Measurements from ENCODE around the gene IL1RL1.

The IL1RL1 gene

DNA sequence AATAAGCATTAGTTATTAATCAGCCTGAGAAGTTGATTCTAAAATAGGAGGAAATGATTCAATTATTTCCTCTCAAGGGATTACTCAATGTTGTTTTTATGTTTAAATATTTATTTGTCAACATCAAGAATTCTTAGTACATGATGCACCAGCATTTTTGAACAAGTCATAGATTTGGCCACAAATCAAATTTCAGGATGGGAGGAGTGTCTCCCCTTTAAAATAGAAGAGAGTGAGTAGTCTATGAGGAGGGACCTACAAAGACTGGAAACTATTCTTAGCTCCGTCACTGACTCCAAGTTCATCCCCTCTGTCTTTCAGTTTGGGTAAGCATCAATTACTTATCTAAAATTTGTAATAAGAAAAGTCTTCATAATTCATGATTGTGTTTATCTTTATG is 25.6 kb downstream of the IL1RL1 start:
- no peak for DNase-seq (ENCODE audit: low read depth)

DNA sequence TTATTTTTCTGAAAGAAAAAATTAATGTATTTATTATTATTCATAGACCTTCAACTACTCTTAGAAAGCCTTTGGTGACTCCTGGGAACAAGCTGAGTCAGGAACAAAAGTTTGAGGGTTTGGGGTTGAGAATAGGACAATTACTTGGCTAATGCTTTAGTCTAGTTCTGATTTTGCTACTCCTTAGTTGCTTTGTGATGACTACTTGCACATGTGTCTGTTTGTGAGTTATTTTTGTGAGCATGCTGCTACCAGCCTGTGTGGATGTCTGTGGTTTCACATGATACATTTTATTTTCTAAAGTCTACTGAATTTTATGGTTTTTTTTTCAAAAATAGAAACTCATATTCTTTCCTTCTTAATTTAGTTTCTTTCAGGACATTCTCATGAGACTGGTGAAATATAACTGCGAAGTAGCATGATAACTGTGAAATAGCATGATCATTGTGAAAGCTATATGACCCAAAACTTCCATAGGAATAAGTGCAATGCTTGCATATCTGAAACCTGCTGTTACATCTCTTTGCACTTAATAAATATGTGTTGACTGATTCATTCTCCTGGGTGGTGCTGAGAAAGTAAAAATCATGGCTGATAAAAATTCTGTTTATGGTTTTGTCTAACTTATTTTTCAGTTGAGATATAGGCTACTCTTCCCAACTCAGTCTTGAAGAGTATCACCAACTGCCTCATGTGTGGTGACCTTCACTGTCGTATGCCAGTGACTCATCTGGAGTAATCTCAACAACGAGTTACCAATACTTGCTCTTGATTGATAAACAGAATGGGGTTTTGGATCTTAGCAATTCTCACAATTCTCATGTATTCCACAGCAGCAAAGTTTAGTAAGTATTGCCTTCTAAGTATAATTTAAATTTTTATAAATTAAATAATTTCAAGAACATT is 26.4 kb downstream of the IL1RL1 start:
- no peak for DNase-seq (ENCODE audit: low read depth)

DNA sequence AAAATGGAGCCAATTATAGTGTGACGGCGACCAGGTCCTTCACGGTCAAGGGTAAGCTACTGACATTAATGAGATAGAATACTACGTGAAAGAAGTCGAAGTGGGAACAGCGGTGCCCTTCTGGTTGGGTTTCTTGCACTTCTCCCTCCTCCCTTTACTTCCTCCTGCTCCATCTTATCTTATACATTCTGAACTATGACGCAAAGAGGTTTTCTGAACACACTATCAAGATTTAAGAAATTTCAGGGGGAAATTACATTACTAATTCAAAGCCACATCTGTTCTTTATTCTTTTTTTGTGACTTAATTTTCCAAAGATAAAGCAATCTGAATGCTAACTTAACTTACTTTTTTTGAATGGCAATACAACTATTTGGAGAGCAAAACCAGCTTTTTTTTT is 29.4 kb downstream of the IL1RL1 start:
- no peak for DNase-seq (ENCODE audit: low read depth)

DNA sequence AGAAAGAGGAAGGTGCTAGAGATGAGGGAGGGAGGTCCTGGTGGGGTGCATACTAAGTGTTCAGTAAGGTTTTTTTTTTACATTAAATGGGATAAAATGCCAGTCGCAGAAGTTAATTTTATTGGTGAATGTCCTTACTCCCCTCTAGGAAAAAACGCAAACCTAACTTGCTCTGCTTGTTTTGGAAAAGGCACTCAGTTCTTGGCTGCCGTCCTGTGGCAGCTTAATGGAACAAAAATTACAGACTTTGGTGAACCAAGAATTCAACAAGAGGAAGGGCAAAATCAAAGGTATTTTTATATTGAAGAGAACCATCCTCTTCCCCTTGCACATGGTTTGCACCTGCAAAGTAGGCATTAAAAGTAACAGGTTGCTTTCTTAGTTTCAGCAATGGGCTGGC is 31.5 kb downstream of the IL1RL1 start:
- no peak for DNase-seq (ENCODE audit: low read depth)

- no peak for DNase-seq (ENCODE audit: low read depth)
Observed at GRCh38 chr2:102344397-102344796, 33.0 kb downstream of the IL1RL1 start.

DNA sequence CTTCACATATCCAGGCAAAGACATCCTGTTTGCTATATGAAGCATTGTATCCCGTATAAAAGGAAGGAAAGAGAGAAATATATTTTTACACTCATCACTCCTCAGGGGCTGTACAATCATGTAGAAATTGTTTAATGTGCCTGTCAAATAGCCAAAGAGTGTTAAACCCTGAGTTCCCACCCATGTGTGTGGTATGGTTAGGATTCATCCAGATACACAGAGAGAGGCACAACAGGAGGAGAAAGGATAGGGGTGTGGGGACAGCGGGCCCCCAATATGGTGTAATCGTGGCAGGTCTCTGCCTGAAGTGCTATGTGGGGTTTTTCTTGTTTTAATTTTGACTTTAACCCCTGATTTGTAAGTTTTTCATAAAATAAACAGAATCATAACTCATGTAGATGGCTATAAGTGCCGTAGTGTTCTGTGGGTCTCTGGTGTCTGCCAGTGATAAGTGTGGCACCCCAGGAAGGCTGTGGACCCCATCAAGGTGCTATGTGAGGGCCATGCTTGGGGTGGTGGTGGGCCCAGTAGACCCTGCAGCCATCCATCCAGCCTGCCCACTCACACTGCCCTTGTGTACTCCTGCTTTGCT is 34.1 kb downstream of the IL1RL1 start:
- DNase-seq (ENCODE audit: low read depth), result no peak

GRCh38 chr2:102346381-102347130 is 35.2 kb downstream of the IL1RL1 start:
- DNase-seq (ENCODE audit: low read depth), result no peak

DNA sequence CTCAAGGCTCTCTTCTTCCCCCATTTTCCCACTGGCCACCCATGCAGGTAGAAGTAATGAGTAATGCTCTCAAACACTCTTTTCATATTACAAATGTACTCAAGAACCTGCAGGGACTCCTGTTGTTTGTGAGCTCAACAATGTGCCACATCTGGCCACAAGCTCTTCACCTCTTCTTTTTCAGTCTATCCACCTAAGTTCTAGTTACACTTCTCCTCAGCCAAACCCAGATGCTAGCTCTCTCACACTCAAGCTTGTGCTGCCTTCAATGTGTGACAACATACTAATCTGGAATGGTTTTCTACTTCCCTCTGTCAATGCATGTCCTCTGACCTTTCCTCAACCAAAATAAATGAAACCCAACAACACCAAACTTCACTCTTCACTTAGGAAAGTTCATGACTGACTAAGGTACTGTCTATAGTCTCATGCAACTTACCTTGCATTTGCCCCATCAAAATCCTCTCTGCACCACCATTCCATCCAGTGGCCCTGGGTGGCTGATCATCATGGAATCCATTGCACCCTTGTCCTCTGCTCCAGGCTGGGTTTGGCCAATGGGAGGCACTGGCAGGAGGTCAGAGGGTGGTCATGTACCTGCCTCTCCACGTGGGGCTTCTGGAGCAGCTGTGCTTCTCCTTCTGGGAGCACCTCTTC is 38.9 kb downstream of the IL1RL1 start:
- DNase-seq (ENCODE audit: low read depth), result no peak

DNA sequence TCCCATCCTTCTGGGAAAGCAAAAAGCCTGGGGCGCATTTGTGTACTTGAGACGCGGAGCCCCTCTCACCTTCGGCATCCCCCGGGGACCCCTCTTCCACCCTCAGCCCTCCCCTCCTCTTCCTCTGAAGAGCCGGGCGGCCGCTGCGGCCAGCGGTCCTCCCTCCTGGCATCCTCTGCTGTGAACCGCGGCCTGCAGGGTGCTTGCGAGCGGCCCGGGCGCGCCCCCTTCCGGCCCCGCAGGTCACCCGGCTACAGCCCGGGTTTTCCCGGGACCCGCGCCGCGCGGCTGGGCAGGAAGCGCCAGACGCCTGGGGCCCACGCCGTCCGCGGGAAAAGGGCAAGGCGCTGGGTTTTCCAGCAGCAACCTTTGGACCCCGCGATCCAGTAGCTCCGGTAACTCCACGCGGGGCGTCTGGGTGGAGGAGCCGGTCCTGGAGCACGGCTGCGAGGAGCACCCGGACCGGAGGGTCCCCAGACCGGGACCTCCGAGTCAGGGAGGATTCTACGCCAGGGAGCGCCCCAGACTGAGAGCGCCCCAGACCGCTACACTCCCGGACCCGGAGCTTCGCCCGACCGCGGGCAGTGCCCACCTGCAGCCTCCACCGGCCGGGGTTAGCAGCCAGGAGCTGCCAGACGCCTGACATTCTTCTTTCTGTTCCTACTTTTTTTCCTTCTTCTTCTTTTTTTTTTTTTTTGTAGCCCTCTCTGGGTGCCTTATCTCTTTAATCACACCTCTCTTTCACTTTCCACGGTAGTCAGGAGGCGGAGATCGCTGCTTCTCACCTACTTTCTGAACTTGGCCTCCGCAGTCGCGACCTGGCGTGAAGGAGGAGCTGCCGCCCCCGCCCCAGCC is 44.4 kb downstream of the IL1RL1 start, which contains the start of gene IL18R1:
Gene IL18R1 (plus strand): TSS at position 271 of the 855 bp plus-strand sequence. CDS start 6,865 bp downstream, outside the sequence.
- peak; percentile 36 for DNase-seq (ENCODE audit: low read depth)

DNA sequence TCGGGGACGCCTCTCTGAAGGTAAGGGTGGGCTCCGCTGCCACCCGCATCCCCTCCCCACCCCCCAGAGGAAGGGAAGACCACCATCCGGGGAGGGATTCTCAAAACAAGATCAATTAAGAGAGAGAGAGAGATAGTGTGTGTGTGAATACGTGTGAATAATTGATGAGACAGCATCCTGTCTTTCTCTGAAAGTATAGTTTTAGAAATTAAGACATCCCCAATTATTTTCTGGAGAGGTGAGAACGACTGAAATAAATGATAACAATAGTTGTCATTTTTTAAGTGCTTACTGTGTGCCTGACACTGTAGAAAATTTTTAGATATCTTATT is 45.0 kb downstream of the IL1RL1 start:
- no peak for DNase-seq (ENCODE audit: low read depth)

DNA sequence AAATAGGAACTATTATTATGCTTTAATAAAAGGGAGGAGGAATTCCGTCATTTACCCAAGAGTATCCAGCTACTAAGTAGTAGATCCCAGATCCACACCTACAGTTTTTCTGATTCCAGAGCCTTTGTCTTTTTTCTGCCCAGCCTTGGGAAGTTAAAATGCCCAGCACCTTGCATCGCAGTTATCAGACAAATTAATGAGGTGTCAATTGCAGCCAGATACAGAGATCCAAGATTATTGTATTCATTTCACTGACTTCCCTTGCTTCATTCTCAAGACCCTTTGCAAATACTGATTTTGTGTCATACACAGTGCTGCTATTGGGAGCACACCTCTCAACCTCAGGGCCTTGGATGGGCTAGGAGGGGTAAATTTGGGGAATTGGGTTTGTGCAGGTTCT is 45.4 kb downstream of the IL1RL1 start:
- DNase-seq (ENCODE audit: low read depth), result no peak

- no peak for DNase-seq (ENCODE audit: low read depth)
Observed at GRCh38 chr2:102357937-102358336, 46.6 kb downstream of the IL1RL1 start.

DNA sequence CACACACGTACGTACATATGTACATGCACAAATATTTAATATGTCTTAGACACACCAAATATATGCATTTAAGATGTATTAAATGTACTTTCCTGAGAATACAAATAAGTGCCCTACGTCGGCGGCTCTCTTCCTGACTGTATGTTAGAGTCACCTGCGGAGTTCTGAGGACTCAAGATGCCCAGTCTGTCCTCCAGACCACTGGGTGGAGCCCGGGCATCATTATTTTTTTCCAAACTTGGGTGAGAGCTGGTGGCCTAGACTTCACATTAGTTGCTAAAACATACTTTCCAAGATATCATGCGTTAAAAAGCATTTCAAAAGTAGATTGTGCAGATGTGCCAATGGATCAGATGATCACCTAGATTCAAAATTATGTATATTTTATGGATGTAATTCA is 47.1 kb downstream of the IL1RL1 start:
- DNase-seq (ENCODE audit: low read depth), result no peak

DNA sequence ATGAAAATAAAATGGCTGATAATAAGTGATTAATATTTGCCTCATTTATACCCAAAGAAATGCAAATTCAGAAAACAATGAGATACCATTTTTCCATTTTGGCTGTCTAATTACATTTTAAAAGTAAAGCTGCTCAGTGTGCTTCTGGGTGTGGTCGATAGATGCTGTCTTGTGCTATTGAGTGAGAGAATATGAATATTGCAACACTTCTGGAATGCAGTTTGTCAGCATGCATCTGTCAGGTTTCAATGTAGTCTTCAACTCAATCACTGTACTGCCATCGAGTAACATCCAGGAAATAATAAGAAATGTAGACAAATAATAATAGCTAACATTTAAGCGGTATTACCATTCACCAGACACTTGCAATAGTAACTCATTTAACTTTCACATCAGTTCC is 48.2 kb downstream of the IL1RL1 start:
- no peak for DNase-seq (ENCODE audit: low read depth)

- no peak for DNase-seq (ENCODE audit: low read depth)
Observed at GRCh38 chr2:102361632-102362241, 50.4 kb downstream of the IL1RL1 start.

DNA sequence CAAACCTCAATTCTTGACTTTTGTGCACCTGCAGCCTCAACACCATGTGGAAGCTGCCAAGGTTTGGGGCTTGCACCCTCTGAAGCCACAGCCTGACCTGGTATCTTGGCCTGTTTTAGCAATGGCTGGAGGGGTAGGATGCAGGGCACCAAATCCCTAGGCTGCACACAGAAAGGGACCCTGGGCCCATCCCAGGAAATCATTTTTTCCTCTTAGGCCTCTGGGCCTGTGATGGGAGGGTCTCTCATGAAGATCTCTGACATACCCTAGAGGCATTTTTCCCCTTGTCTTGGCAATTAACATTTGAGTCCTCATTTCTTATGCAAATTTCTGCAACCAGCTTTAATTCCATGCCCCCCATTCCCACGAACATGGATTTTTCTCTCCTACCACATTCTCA is 54.4 kb downstream of the IL1RL1 start:
- no peak for DNase-seq (ENCODE audit: low read depth)

GRCh38 chr2:102366406-102367112 is 55.2 kb downstream of the IL1RL1 start:
- no peak for DNase-seq (ENCODE audit: low read depth)

GRCh38 chr2:102367331-102367971 is 56.1 kb downstream of the IL1RL1 start:
- DNase-seq (ENCODE audit: low read depth), result no peak

GRCh38 chr2:102368461-102369109 is 57.2 kb downstream of the IL1RL1 start:
- no peak for DNase-seq (ENCODE audit: low read depth)

All from stimulated activated CD8-positive, alpha-beta memory T cell treated with anti-CD3 and anti-CD28 coated beads, Interleukin-12 subunit alpha, Interleukin-12 subunit beta, amount 100 ng/mL, for 1 hour (primary cell).